Muscle of back (tissue), 11 donors: ENCODE measurements around the gene TCTN3. TPM values are rescaled to one million over a fixed set of nuclear protein-coding genes. Genes with fewer than 3 reads are reported as not detected.
"Not testable (repeated sequence)": the region's sequence is repeated elsewhere in the genome, so short reads cannot be mapped to it uniquely, and the experiment has no call there.

ENCODE experiments used
- DNase-seq, 3 donors: peaks; one replicate each; pipeline versions ENCODE4 v3.0.0 to v3.0.0-alpha.2; 2013
- polyA plus RNA-seq, 10 donors: library from polyadenylated mRNA; unstranded; fragments of 120-200 nt; gene quantifications; one replicate each; pipeline ENCODE4 v1.2.1, GENCODE V29; 2013; ENCODE audit not compliant: insufficient read length in 10 of 10

Gene TCTN3
- polyA plus RNA-seq, 10 donors: 27.0 to 39.5 (median 31.0) TPM

DNA sequence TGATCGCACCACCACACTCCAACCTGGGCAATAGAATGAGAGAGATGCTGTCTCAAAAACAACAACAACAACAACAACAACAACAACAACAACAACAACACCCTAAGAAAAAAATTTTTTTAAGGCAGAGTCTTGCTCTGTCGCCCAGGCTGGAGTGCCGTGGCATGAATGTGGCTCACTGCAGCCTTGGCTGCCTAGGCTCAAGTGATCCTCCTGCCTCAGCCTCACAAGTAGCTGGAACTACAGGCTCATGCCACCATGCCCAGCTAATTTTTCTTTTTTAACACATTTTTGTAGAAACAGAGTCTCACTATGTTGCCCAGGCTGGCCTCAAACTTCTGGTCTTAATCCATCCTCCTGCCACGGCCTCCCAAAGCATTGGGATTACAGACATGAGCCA is 55.8 kb downstream of the TCTN3 start:
- no peak for DNase-seq

DNA sequence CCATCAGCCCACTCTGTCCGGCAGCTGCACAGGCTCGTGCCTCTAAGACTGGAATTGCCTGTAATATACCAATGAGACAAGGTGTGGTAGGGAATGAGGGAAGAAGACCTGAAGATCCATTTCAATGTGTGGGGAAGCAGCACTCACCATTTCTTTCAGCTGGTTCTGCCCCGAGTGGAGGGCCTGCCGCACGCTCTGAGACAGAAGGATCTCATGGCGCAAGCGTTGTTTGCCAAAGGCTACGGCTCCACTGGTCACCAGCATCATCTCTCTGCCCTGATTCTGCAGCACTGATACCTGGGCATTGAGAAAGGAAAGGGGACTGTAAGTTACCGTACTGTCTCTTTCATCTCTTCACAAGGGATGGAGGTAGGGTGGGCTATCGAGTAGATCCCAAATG is 56.6 kb downstream of the TCTN3 start:
- DNase-seq: no peak

DNA sequence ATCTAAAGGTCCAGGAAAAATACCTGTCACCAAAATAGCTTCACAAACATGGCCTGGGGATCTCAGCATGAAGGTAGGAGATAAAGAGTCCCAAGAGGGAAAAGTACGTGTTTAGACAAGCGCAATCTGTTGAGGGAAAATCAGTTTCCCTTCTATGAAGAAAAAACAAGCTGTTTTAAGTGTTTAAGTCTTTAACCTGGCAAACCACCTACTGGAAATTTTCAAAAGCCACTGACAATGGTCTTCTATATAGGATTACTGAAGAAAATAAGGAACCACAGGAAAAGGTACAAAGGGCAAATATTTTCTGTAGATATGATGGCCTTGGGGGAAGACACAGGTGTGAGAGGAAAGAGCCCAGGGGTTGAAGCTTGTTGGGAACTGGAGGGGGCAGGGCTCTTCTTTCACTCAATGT is 58.4 kb downstream of the TCTN3 start:
- no peak for DNase-seq

GRCh38 chr10:95628786-95629185 is 64.9 kb downstream of the TCTN3 start:
- DNase-seq: no peak

- DNase-seq: no peak
Observed at GRCh38 chr10:95626500-95626899, 67.2 kb downstream of the TCTN3 start.

DNA sequence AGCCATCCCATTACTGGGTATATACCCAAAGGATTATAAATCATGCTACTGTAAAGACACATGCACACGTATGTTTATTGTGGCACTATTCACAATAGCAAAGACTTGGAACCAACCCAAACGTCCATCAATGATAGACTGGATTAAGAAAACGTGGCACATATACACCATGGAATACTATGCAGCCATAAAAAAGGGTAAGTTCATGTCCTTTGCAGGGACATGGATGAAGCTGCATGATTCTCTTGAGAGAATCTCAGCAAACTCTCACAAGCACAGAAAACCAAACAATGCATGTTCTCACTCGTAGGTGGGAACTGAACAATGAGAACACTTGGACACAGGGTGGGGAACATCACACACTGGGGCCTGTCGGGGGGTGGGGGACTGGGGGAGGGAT is 73.3 kb downstream of the TCTN3 start:
- DNase-seq: not testable (repeated sequence)

GRCh38 chr10:95618101-95618500 is 75.6 kb downstream of the TCTN3 start:
- no peak for DNase-seq

DNA sequence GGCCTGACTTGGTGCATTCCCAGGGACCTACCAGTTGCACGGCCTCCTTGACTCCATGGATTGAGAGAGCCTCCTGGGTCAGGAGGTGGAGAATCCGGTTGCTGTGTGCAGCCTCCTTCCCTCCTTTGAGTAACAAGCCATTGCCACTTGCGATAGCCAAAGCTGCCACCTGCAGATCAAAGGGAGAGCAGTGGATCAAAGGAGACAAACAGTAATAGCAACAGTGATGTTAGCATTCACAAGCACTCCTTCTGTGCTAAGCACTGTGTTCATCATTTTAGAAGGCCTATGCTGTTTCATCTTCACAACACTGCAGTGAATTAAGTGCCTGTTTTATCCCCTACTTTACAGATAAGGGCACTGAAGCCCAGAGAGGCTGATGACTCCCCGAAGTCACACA is 77.3 kb downstream of the TCTN3 start:
- no peak for DNase-seq

Other genes with a start within 250 kb of the TCTN3 start
- gene SORBS1, start 132.6 kb downstream of the TCTN3 start, polyA plus RNA-seq: 100 to 1,000 TPM in 1 of 10 donors, 10 to 100 TPM in 9; 49.7 to 107 (median 71.2) TPM
- 10 to 100 TPM; 37.9 to 69.5 (median 45.1) TPM for gene ALDH18A1, start 37.2 kb downstream of the TCTN3 start, polyA plus RNA-seq
- 10 to 100 TPM; 11.8 to 16.8 (median 14.0) TPM for gene ENTPD1, start 62.2 kb upstream of the TCTN3 start, polyA plus RNA-seq
- 1 to 10 TPM in 3 of 10 donors, under 1 TPM in 7; 0.64 to 1.9 (median 0.82) TPM for gene CC2D2B, start 214.0 kb upstream of the TCTN3 start, polyA plus RNA-seq